SK-N-MC (cell line): Measurements from ENCODE around the gene TRIM63.

Experiments used
- DNase-seq: peaks from one replicate; pipeline ENCODE4 v3.0.0-alpha.2; 2011; ENCODE audit warnings: low read depth, low spot score
- H3K27ac ChIP-seq: fragments of 200-600 bp; sonication (generic); 2 replicates; pipeline ENCODE4 v1.5.1; 2016; ENCODE audit warnings: mixed run types
- H3K36me3 ChIP-seq: fragments of 200-600 bp; sonication (generic); 2 replicates; pipeline ENCODE4 v1.6.1; 2017; ENCODE audit warnings: antibody characterized with exemption, low read length, mixed read lengths; ENCODE audit not compliant: insufficient read depth
- H3K4me3 ChIP-seq: fragments of 200-600 bp; sonication (generic); 2 replicates; pipeline ENCODE4 v1.5.1; 2016
- H3K9ac ChIP-seq: fragments of 200-600 bp; sonication (generic); 2 replicates; pipeline ENCODE4 v1.8.0; 2017; ENCODE audit warnings: mixed run types, mixed read lengths; ENCODE audit not compliant: insufficient read length
- H3K9me3 ChIP-seq: fragments of 200-600 bp; sonication (generic); 2 replicates; pipeline ENCODE4 v1.6.1; 2017; ENCODE audit warnings: low read depth, mild to moderate bottlenecking, antibody characterized with exemption, low read length, moderate library complexity, mixed read lengths
- EZH2 ChIP-seq: fragments of 200-600 bp; sonication (generic); IDR thresholded peaks from one replicate; pipeline ENCODE4 v1.6.1; 2017; ENCODE audit warnings: antibody characterized with exemption
- FOXP2 ChIP-seq: optimal IDR thresholded peaks from 2 replicates; pipeline ENCODE3; 2011; ENCODE audit warnings: mild to moderate bottlenecking, moderate library complexity; ENCODE audit not compliant: insufficient read depth; ENCODE audit errors: extremely low read length, control extremely low read depth
- POLR2AphosphoS5 ChIP-seq: IDR thresholded peaks from 2 replicates; pipeline ENCODE4 v1.6.1; 2012; ENCODE audit warnings: mild to moderate bottlenecking, low read depth, low read length, borderline replicate concordance

TRIM63 gene

DNA sequence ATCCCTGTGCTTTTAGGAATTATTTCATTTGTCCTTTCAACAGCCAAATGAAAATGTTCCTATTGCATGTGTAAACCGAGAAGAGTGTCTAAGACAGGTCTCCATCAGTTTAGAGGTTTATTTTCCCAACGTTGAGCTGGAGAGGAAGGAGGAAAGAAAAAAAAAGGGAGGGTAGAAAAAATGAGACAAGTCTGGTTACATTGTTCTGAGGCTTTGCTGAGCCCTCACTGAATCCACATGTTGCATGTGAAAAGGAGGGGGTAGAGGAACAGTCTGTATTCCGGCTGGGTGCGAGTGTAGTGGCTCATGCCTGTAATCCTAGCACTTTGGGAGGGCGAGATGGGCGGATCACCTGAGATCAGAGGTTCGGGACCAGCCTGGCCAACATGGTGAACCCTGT lies 25.0 kb upstream of the TRIM63 start:
- DNase-seq, result no peak
- Histone ChIP-seq H3K27ac (no peak overlapping the region), H3K36me3 (no peaks in the 10 kb centered on the region), H3K4me3 (no peak overlapping the region), H3K9ac (no peak overlapping the region), H3K9me3 (no peaks in the 10 kb centered on the region)
- TF ChIP-seq POLR2AphosphoS5, result no peak

DNA sequence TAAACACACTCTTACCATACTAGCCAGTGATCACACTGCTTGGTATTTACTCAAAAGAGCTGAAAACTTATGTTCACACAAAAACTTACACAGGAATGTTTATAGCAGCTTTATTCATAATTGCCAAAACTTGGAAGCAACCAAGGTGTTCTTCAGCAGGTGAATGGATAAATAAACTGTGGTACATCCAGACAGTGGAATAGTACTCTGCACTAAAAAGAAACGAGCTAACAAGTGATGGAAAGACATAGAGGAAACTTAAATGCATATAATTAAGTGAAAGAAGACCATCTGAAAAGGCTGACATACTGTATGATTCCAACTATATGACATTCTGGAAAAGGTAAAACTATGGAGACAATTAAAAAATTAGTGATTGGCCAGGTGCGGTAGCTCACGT lies 23.5 kb upstream of the TRIM63 start:
- Histone ChIP-seq H3K9me3 (no peaks in the 10 kb centered on the region), H3K9ac (no peak overlapping the region), H3K4me3 (no peak overlapping the region), H3K36me3 (no peaks in the 10 kb centered on the region), H3K27ac (no peak overlapping the region)
- TF ChIP-seq POLR2AphosphoS5 (no peak), FOXP2 (no peak), EZH2 (no peak)
- DNase-seq, result no peak

DNA sequence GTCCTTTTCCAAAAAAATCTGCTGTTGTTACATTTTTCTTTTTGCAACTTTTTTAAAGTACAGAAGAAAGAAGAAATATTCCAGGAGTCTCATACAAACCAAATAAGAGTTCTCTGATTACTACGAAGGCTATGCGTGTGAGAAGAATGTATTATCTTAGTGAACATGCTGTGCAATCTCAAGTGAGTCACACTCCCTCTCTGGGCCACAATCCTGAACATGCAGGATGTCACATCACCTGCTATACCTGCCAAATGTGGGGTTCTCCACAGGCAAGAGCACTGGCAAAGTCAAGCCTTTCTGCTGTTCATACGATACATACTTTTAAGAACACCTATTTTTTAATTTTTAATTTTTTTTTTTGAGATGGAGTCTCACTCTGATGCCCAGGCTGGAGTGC lies 21.7 kb upstream of the TRIM63 start:
- H3K4me3 ChIP-seq, result no peak overlapping the region
- no peak for TF ChIP-seq FOXP2
- no peak for TF ChIP-seq EZH2
- TF ChIP-seq POLR2AphosphoS5, result no peak
- DNase-seq, result no peak
- H3K27ac ChIP-seq, result no peak overlapping the region
- H3K36me3 ChIP-seq, result no peaks in the 10 kb centered on the region
- no peak overlapping the region for H3K9ac ChIP-seq
- H3K9me3 ChIP-seq, result no peaks in the 10 kb centered on the region

DNA sequence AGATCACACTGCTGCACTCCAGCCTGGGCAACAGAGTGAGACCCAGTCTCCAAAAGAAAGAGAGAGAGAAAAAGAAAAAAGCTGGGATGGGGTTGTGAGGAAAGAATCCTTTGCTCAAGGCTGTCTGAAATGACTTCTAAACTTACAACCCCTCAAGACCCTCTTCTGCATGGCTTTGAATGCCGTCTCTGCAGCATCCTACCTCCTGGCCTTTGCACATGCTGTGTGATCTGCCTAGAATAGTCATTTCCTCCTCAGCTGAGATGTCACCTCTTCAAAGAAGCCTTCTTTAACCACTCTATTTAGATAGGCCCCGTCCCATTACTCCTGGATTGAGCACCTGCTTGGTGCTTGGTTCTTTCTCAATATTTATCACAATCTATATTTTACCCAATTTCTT lies 17.4 kb upstream of the TRIM63 start:
- Histone ChIP-seq H3K27ac (no peak overlapping the region), H3K36me3 (no peaks in the 10 kb centered on the region), H3K9ac (no peak overlapping the region), H3K4me3 (no peak overlapping the region), H3K9me3 (no peaks in the 10 kb centered on the region)
- DNase-seq, result no peak
- no peak for TF ChIP-seq EZH2
- TF ChIP-seq FOXP2, result no peak
- TF ChIP-seq POLR2AphosphoS5, result no peak

DNA sequence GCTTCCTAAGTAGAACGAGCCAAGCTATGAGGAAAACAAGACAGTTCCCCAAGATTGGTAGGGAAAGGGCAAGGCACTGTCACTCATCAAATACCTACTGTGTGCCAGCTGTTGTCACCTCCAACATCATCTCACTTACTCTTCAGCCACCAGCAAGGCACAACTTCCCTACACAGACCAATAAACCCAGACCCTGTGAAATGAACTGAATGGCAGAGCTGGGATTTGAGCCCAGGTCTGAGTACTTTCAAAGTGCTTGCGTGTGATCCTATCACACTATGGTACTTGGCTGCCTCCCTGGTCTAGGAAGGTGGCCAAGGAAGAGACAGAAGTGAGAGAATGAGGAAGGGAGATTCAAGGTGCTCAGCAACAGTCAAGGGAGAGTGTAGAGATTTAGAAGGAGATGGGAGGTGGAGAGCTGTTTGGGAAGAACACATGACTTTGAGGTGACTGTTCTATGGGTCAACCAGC lies 16.7 kb upstream of the TRIM63 start:
- no peaks in the 10 kb centered on the region for H3K36me3 ChIP-seq
- DNase-seq, result no peak
- no peak overlapping the region for H3K9ac ChIP-seq
- H3K4me3 ChIP-seq, result no peak overlapping the region
- no peak overlapping the region for H3K27ac ChIP-seq
- H3K9me3 ChIP-seq, result no peaks in the 10 kb centered on the region
- TF ChIP-seq POLR2AphosphoS5 (no peak), EZH2 (no peak), FOXP2 (no peak)

DNA sequence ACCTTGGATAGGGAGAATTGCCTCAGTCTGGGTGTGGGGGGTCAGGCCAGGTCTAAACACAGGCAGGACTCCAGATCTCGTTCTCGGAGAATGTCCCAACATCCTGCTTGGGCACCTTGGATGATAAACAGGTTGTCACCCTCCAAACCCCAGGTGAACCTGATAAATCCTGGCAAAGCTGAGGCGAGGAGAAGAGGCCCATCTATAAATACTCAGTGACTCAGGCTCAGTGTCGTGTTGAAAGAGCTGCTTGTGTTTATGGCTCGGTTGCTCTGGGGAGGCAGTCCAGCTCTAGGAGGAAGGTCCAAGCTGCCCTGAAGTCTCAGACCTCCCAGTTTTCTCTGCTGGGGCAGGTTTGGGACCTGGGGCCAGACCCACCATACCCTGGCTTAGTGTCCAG lies 15.8 kb upstream of the TRIM63 start:
- TF ChIP-seq FOXP2 (no peak), EZH2 (no peak), POLR2AphosphoS5 (no peak)
- H3K27ac ChIP-seq, result no peak overlapping the region
- no peaks in the 10 kb centered on the region for H3K9me3 ChIP-seq
- no peak overlapping the region for H3K4me3 ChIP-seq
- no peak for DNase-seq
- H3K9ac ChIP-seq, result no peak overlapping the region
- H3K36me3 ChIP-seq, result no peaks in the 10 kb centered on the region

DNA sequence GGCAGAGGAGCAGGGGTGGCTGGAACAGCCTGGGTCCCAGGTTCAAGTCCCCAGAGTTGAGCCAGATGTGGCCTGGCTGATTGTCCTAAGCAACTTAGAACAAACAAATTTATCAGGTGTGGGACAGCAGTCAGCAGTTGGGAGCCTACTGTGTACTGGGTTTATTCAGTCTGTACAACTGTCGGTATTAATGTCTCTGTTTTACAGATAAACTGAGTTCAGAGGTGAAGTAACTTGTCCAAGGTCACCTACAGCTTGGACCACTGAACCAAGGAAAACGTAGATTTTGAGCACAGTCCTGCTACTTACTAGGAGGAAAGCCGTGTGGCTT lies 14.6 kb upstream of the TRIM63 start:
- Histone ChIP-seq H3K36me3 (no peaks in the 10 kb centered on the region), H3K9ac (no peak overlapping the region), H3K9me3 (no peaks in the 10 kb centered on the region), H3K4me3 (no peak overlapping the region), H3K27ac (no peak overlapping the region)
- TF ChIP-seq EZH2 (no peak), FOXP2 (no peak), POLR2AphosphoS5 (no peak)
- DNase-seq, result no peak

DNA sequence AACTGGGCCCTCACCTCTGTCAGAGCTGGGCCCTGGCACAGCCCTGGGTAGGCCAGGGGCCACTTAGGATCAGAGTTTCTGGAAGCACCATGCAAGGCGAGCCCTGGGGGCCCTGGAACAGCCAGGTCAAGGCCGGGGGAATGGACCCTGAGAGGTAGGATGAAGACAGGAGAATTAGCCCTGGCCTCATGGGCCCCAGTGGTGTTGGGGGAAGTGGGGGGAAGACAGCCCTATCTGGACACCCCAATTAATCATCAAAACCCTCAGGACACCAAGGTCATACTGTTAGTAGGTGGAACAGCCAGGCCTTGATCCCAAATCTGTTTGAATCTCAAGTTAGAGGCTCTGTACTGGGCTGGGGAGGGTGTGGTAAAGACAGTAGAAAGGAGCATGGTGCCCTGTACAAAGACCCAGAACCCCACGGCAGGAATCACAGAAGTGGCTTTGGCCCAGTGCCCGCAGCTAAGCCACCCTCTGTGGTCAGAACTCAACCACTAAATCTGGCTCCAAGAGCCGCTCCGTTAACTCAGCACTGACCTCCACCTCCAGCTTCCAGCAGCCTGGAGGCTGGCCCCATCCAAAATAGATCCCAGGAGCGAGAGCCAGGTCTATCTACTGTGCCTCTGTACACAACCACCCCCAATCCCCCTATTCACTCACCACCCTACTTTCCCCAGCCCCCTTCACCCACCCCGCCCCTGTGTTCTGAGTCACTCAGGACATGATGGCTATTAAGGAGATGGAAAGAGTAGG lies 14.0 kb upstream of the TRIM63 start:
- H3K4me3 ChIP-seq, result no peak overlapping the region
- no peak overlapping the region for H3K9ac ChIP-seq
- no peaks in the 10 kb centered on the region for H3K9me3 ChIP-seq
- H3K27ac ChIP-seq, result no peak overlapping the region
- TF ChIP-seq EZH2 (no peak), POLR2AphosphoS5 (no peak), FOXP2 (no peak)
- H3K36me3 ChIP-seq, result no peaks in the 10 kb centered on the region
- no peak for DNase-seq

DNA sequence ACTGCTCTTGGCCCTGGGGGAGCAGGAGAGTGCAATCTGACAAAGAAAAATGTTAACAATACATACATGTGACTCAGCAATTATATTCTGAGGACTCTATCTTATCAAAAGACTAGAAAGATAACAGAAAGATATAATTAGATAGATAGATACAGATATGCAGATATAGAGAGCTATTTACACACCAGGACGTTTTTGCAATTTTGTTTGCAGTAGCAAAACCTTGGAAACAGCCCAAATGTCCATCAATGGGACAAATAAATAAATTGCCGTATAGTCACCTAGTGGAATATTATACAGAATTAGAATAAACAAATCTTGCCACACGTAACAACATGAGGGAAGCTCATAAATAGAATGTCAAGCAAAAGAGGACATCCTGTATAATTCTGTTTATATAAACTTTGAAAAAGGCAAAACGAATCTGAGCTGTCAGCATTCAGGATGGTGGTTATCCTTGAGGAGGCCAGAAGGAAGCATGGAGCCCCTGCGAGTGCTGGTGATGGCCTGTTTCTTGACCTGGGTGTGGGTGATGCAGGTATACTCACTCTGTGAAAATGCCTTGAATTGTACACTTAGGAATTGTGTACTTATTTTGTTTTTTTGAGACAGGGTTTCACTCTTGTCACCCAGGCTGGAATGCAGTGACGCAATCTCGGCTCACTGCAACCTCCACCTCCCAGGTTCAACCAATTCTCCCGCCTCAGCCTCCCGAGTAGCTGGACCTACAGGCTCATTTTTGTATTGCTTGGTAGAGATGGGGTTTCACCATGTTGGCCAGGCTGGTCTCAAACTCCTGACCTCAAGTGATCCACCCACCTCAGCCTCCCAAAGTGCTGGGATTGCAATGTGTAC lies 12.8 kb upstream of the TRIM63 start:
- no peak for DNase-seq
- Histone ChIP-seq H3K4me3 (no peak overlapping the region), H3K36me3 (no peaks in the 10 kb centered on the region), H3K27ac (no peak overlapping the region), H3K9ac (no peak overlapping the region), H3K9me3 (no peaks in the 10 kb centered on the region)
- TF ChIP-seq FOXP2 (no peak), POLR2AphosphoS5 (no peak), EZH2 (no peak)

DNA sequence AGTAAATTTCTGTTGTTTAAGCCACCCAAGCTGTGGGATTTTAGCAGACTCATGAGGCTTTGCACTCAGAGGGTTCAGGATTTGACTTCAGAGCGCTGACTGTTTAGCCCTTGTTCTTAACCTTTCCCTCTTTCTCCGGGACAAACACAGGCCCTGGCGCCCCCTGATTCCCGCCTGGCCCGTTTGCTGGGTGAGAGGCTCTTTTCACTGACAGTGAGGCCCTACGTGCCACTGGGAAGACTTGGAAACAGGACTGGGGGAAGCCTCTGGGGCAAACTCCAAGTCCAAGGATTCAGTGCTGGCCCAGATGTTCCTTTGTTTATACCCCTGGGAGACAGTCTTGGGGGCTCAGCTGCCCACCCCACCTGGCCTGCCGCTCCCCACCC lies 11.7 kb upstream of the TRIM63 start:
- H3K9ac ChIP-seq, result no peak overlapping the region
- H3K9me3 ChIP-seq, result no peaks in the 10 kb centered on the region
- no peak for DNase-seq
- H3K36me3 ChIP-seq, result no peaks in the 10 kb centered on the region
- no peak overlapping the region for H3K27ac ChIP-seq
- H3K4me3 ChIP-seq, result no peak overlapping the region
- TF ChIP-seq POLR2AphosphoS5 (no peak), EZH2 (no peak), FOXP2 (no peak)
